Heart left ventricle (tissue), 16 donors: ENCODE data around the gene TMEM62. TPM values are rescaled to one million over a fixed set of nuclear protein-coding genes. Genes with fewer than 3 reads are reported as not detected.

Experiments used
- ATAC-seq, 4 donors: fragments of 200-7000 bp; cut with Tn5 transposase; one replicate each; pipeline ENCODE4 v1.9.1; 2020 to 2022; ENCODE audit warnings: moderate library complexity in 4 of 4, mild to moderate bottlenecking in 3 of 4, moderate number of reproducible peaks in 1 of 4
- DNase-seq, 5 donors: peaks; one replicate each; pipeline ENCODE4 v3.0.0-alpha.2; 2020
- H3K27ac ChIP-seq, 12 donors: fragments of 200-600 bp; sonication (generic) in 4 of 12; one replicate each; pipeline versions ENCODE4 v1.5.0 to v1.8.0; 2016 to 2022; ENCODE audit warnings: mild to moderate bottlenecking in 2 of 12
- H3K27me3 ChIP-seq, 9 donors: fragments of 200-600 bp; sonication (generic) in 2 of 9; one replicate each; pipeline versions ENCODE4 v1.5.1 to v1.8.0; 2016 to 2022; ENCODE audit warnings: mild to moderate bottlenecking in 3 of 9
- H3K36me3 ChIP-seq, 9 donors: fragments of 200-600 bp; sonication (generic) in 2 of 9; one replicate each; pipeline versions ENCODE4 v1.5.0 to v1.8.0; 2018 to 2022; ENCODE audit warnings: mild to moderate bottlenecking in 2 of 9
- H3K4me1 ChIP-seq, 12 donors: fragments of 200-600 bp; sonication (generic) in 4 of 12; one replicate each; pipeline versions ENCODE4 v1.5.0 to v1.8.0; 2016 to 2022; ENCODE audit warnings: mild to moderate bottlenecking in 3 of 12
- H3K4me3 ChIP-seq, 12 donors: fragments of 200-600 bp; sonication (generic) in 4 of 12; one replicate each; pipeline versions ENCODE4 v1.5.0 to v1.8.0; 2017 to 2022; ENCODE audit warnings: mild to moderate bottlenecking in 9 of 12, moderate library complexity in 4 of 12
- H3K9me3 ChIP-seq, 12 donors: fragments of 200-600 bp; sonication (generic) in 4 of 12; one replicate each; pipeline versions ENCODE4 v1.5.0 to v1.8.0; 2016 to 2022; ENCODE audit warnings: mild to moderate bottlenecking in 1 of 12
- CTCF ChIP-seq, 12 donors: fragments of 200-600 bp; sonication (generic) in 4 of 12; IDR thresholded peaks; one replicate each; pipeline versions ENCODE4 v1.5.0 to v1.8.0; 2018 to 2022; ENCODE audit warnings: antibody characterized with exemption in 12 of 12, mild to moderate bottlenecking in 5 of 12
- POLR2A ChIP-seq, 2 donors: fragments of 450-650 bp; IDR thresholded peaks; one replicate each; pipeline ENCODE4 v1.6.1; 2017; ENCODE audit warnings: antibody characterized with exemption in 2 of 2, mild to moderate bottlenecking in 2 of 2, moderate library complexity in 2 of 2
- WGBS, 4 donors: extraction: QIAGEN DNeasy Blood & Tissue Kit in 2 of 4; methylation state at CpG; one replicate each; pipeline versions ENCODE4 v1.1.5 to v1.1.7; 2013 to 2018; 5-methylcytosine and 5-hydroxymethylcytosine counted together
- intact Hi-C, 10 donors: fragments of 100-400 bp; cut with DNase I; formaldehyde crosslinking; loops; one replicate each; pipeline versions ENCODE4 v1.11.1 to v1.14.2; 2022
- polyA plus RNA-seq, 2 donors: library from polyadenylated mRNA; stranded (reverse); fragments of 200-250 nt; gene quantifications; one replicate each; pipeline ENCODE4 v1.2.3, GENCODE V29; 2013
- total RNA-seq, 9 donors: library from RNA; depleted of rRNA in 2 of 9; stranded (reverse); fragments of >200 nt in 2 of 9; fragmentation: NEBNext Ultra II Directional in 3 of 9; extraction: Animal tissue kit (Norgen Biotek cat#: 25700) in 3 of 9; gene quantifications; one replicate each; pipeline versions ENCODE4 v1.1.0 to v1.2.4, GENCODE V29; 2016 to 2023
- donor health status: ischemic (EF 13 %, LVEDD 7.1; RV severe dilation, severe dysfunction).
- donor health status: healthy with polysubstance abuse.
- donor health status: DM: no; HTN: yes; CAD: no.
- donor health status: DM: no; HTN: no; CAD: no.
- donor health status: ischemic (EF 25% LVEDD 6.9; RV normal size, moderate dysfunction).
- donor health status: ischemic (EF 25% LVEDD 5.7; RV mildly dilated, moderate dysfunction).
- donor health status: healthy.
- donor health status: DM: yes; HTN: yes; CAD: no.
- donor health status: ischemic (EF 35%, LVEDD 5.7; RV mildly dilated, moderate dysfunction).
- donor health status: nonischemic (EF 11% LVEDD 7.7; RV severe dilation, severe dysfunction).
- donor health status: DM: yes; HTN: yes; CAD: no.
- donor health status: PGD.
- donor health status: ischemic (EF 29% LVEDD 5.4; RV normal size, mild dysfunction).
- donor health status: nonischemic (EF 23%, LVEDD 6.1; RV moderate dilation, normal function).

Gene TMEM62
- total and polyA plus RNA-seq, 11 donors, result 8.2 to 18.5 (median 12.8) TPM

- Histone ChIP-seq H3K27ac (no peak overlapping the region), H3K4me3 (no peak overlapping the region), H3K9me3 (no peaks in the 10 kb centered on the region), H3K4me1 (peaks cover 0 to 8% (median 0%) of the 10 kb centered on the region in 12 donors), H3K27me3 (no peaks in the 10 kb centered on the region), H3K36me3 (no peaks in the 10 kb centered on the region)
- TF ChIP-seq CTCF (IDR thresholded peaks at IDR 0.05), result peak in 1 of 12 donors; percentile 18
- no peak for TF ChIP-seq POLR2A (IDR thresholded peaks at IDR 0.05)
- DNase-seq (no peak), ATAC-seq (no peak)
- intact Hi-C loops, result no loop called here
- WGBS, 4 donors, result 49 to 61% (median 54%) methylated on average over 13 of the region's 13 CpGs
Observed at GRCh38 chr15:43218908-43219706, 85.7 kb downstream of the TMEM62 start.

GRCh38 chr15:43219929-43220928, 86.8 kb downstream of the TMEM62 start:
- intact Hi-C loops, result loop anchor here in 2 of 10 donors (10.0 kb wide), 2 partner anchors 55 to 335 kb away; no protein-coding TSS in a partner anchor
- H3K27me3 ChIP-seq, result no peaks in the 10 kb centered on the region
- WGBS, 4 donors, result 83 to 87% (median 86%) methylated on average over 16 of the region's 16 CpGs
- no peaks in the 10 kb centered on the region for H3K36me3 ChIP-seq
- H3K4me3 ChIP-seq, result no peak overlapping the region
- no peak overlapping the region for H3K27ac ChIP-seq
- DNase-seq, result no peak
- H3K9me3 ChIP-seq, result no peaks in the 10 kb centered on the region
- peaks cover 0 to 5% (median 0%) of the 10 kb centered on the region in 12 donors for H3K4me1 ChIP-seq
- peak in 1 of 4 donors; percentile 6 for ATAC-seq
- no peak for TF ChIP-seq CTCF (IDR thresholded peaks at IDR 0.05)
- no peak for TF ChIP-seq POLR2A (IDR thresholded peaks at IDR 0.05)

GRCh38 chr15:43220991-43221403, 87.6 kb downstream of the TMEM62 start, which contains the start of gene EPB42:
Gene EPB42 (minus strand): TSS chr15:43221018. CDS start chr15:43220825, 193 bp downstream.
- intact Hi-C loops, result loop anchor here in 2 of 10 donors (10.0 kb wide), 2 partner anchors 56 to 334 kb away; no protein-coding TSS in a partner anchor
- no peaks in the 10 kb centered on the region for H3K27me3 ChIP-seq
- 45 to 58% (median 51%) methylated on average over 3 of the region's 3 CpGs for WGBS, 4 donors
- H3K4me3 ChIP-seq, result no peak within 1 kb of the TSS
- H3K9me3 ChIP-seq, result no peaks in the 10 kb centered on the region
- ATAC-seq (peak in 3 of 4 donors; percentile 35 to 58 (median 56)), DNase-seq (no peak)
- TF ChIP-seq POLR2A (IDR thresholded peaks at IDR 0.05), result no peak
- no peak for TF ChIP-seq CTCF (IDR thresholded peaks at IDR 0.05)
- H3K36me3 ChIP-seq, result no peaks in the 10 kb centered on the region
- H3K4me1 ChIP-seq, result peaks cover 0 to 5% (median 0%) of the 10 kb centered on the region in 12 donors
- H3K27ac ChIP-seq, result no peak within 1 kb of the TSS
